Thoracic aorta (tissue), 2 donors: ENCODE data around the gene LONRF2. TPM values are rescaled to one million over a fixed set of nuclear protein-coding genes. Genes with fewer than 3 reads are reported as not detected.

Source experiments
- ATAC-seq: fragments of 150-250 bp; one replicate; pipeline ENCODE4 v1.8.0; 2017; ENCODE audit warnings: low read depth; ENCODE audit not compliant: insufficient number of reproducible peaks, low FRiP score
- DNase-seq: peaks from one replicate; pipeline ENCODE4 v3.0.0-alpha.2; 2020; ENCODE audit warnings: low spot score
- H3K27ac ChIP-seq, 2 donors: fragments of 200-600 bp; sonication (generic); 1 replicate in 1 of 2; 2 replicates in 1 of 2; pipeline ENCODE4 v1.5.1; 2016; ENCODE audit warnings: mild to moderate bottlenecking in 2 of 2, moderate library complexity in 2 of 2
- H3K27me3 ChIP-seq: fragments of 200-600 bp; sonication (generic); replicated peaks from 2 replicates; pipeline ENCODE4 v1.6.0; 2016; ENCODE audit warnings: mild to moderate bottlenecking; ENCODE audit not compliant: insufficient read depth
- H3K36me3 ChIP-seq: fragments of 200-600 bp; sonication (generic); one replicate; pipeline ENCODE4 v1.5.1; 2016
- H3K4me1 ChIP-seq, 2 donors: fragments of 200-600 bp; sonication (generic); 1 replicate in 1 of 2; 2 replicates in 1 of 2; pipeline versions ENCODE4 v1.5.1 to v1.6.0; 2016; ENCODE audit warnings: low read depth in 2 of 2, mild to moderate bottlenecking in 1 of 2; ENCODE audit not compliant: control insufficient read depth in 1 of 2
- H3K4me3 ChIP-seq: fragments of 200-600 bp; sonication (generic); 2 replicates; pipeline ENCODE4 v1.5.1; 2016; ENCODE audit warnings: mild to moderate bottlenecking
- H3K9me3 ChIP-seq: fragments of 200-600 bp; sonication (generic); 2 replicates; pipeline ENCODE4 v1.5.1; 2016
- CTCF ChIP-seq: fragments of 200-600 bp; sonication (generic); IDR thresholded peaks from one replicate; pipeline ENCODE4 v1.5.1; 2019; ENCODE audit warnings: antibody characterized with exemption
- total RNA-seq, 2 donors: library from RNA; depleted of rRNA; stranded (reverse); fragments of >200 nt; gene quantifications; one replicate each; pipeline versions ENCODE4 v1.1.0 to v1.2.3, GENCODE V29; 2016

The LONRF2 gene
- total RNA-seq, 2 donors from 2014 or later = 7.0 to 17.4 TPM

GRCh38 chr2:100242476-100242875, 79.8 kb downstream of the LONRF2 start:
- DNase-seq = no peak
- no peak for TF ChIP-seq CTCF
- H3K9me3 ChIP-seq = no peaks in the 10 kb centered on the region
- no peak overlapping the region for H3K27ac ChIP-seq
- H3K27me3 ChIP-seq = no peaks in the 10 kb centered on the region
- no peaks in the 10 kb centered on the region for H3K36me3 ChIP-seq
- peaks cover 0 to 6% of the 10 kb centered on the region in 2 donors for H3K4me1 ChIP-seq
- ATAC-seq = no peak
- no peak overlapping the region for H3K4me3 ChIP-seq

GRCh38 chr2:100241236-100241635, 81.1 kb downstream of the LONRF2 start:
- no peak for ATAC-seq
- no peak overlapping the region for H3K4me3 ChIP-seq
- H3K27me3 ChIP-seq = no peaks in the 10 kb centered on the region
- no peaks in the 10 kb centered on the region for H3K36me3 ChIP-seq
- no peaks in the 10 kb centered on the region for H3K9me3 ChIP-seq
- peaks cover 0 to 6% of the 10 kb centered on the region in 2 donors for H3K4me1 ChIP-seq
- DNase-seq = no peak
- no peak for TF ChIP-seq CTCF
- H3K27ac ChIP-seq = no peak overlapping the region

- Histone ChIP-seq H3K4me1 (peaks cover 0 to 6% of the 10 kb centered on the region in 2 donors), H3K27ac (no peak overlapping the region), H3K27me3 (no peaks in the 10 kb centered on the region), H3K4me3 (no peak overlapping the region), H3K36me3 (no peaks in the 10 kb centered on the region), H3K9me3 (no peaks in the 10 kb centered on the region)
- no peak for TF ChIP-seq CTCF
- ATAC-seq (no peak), DNase-seq (no peak)
Observed at GRCh38 chr2:100240386-100240785, 81.9 kb downstream of the LONRF2 start.

GRCh38 chr2:100239486-100240210, 82.7 kb downstream of the LONRF2 start:
- Histone ChIP-seq H3K4me3 (no peak overlapping the region), H3K27me3 (no peaks in the 10 kb centered on the region), H3K36me3 (no peaks in the 10 kb centered on the region), H3K27ac (no peak overlapping the region), H3K9me3 (no peaks in the 10 kb centered on the region), H3K4me1 (peaks cover 0 to 6% of the 10 kb centered on the region in 2 donors)
- no peak for TF ChIP-seq CTCF
- DNase-seq (no peak), ATAC-seq (no peak)

GRCh38 chr2:100238471-100238870, 83.8 kb downstream of the LONRF2 start:
- no peak for DNase-seq

More at GRCh38 chr2:100238471-100238870, 83.8 kb downstream of the LONRF2 start:
- Histone ChIP-seq H3K4me1 (peaks cover 0 to 6% of the 10 kb centered on the region in 2 donors), H3K27me3 (no peaks in the 10 kb centered on the region), H3K36me3 (no peaks in the 10 kb centered on the region), H3K4me3 (no peak overlapping the region), H3K27ac (no peak overlapping the region), H3K9me3 (no peaks in the 10 kb centered on the region)
- ATAC-seq = no peak
- TF ChIP-seq CTCF = no peak
